Neural crest cell (in vitro differentiated cells): Measurements from ENCODE around the gene CD83. TPM values are rescaled to one million over a fixed set of nuclear protein-coding genes. Genes with fewer than 3 reads are reported as not detected.

Experiments
- DNase-seq: peaks from one replicate; pipeline ENCODE4 v3.0.0; 2021; ENCODE audit warnings: low read depth, mixed read lengths, low spot score
- H3K27ac Mint-ChIP-seq: one replicate; pipeline ENCODE4 v1.8.0; 2021; ENCODE audit warnings: mild to moderate bottlenecking, mixed read lengths; ENCODE audit not compliant: unreplicated experiment
- H3K27me3 Mint-ChIP-seq: 2 replicates; pipeline ENCODE4 v1.8.0; 2021; ENCODE audit warnings: low read depth, mild to moderate bottlenecking, mixed read lengths
- H3K36me3 Mint-ChIP-seq: 2 replicates; pipeline ENCODE4 v1.8.0; 2021; ENCODE audit warnings: low read depth, mild to moderate bottlenecking, mixed read lengths
- H3K4me1 Mint-ChIP-seq: 2 replicates; pipeline ENCODE4 v1.8.0; 2021; ENCODE audit warnings: mixed read lengths
- H3K4me3 Mint-ChIP-seq: one replicate; pipeline ENCODE4 v1.8.0; 2021; ENCODE audit warnings: mild to moderate bottlenecking, mixed read lengths
- H3K9me3 Mint-ChIP-seq: 2 replicates; pipeline ENCODE4 v1.8.0; 2021; ENCODE audit warnings: mixed read lengths
- total RNA-seq: library from RNA; stranded (reverse); gene quantifications from 2 replicates; pipeline ENCODE4 v1.2.1, GENCODE V29; 2021
- TF ChIP-seq, protein P1 (sequence below): fragments of 200-600 bp; sonication (generic); conservative IDR thresholded peaks from 2 replicates; pipeline ENCODE4 v1.5.0; 2021; ENCODE audit warnings: antibody characterized with exemption, mild to moderate bottlenecking

CD83 gene
- total RNA-seq, 1 donor from 2014 or later: 7.9 TPM

- Mint-ChIP-seq H3K4me1 (peaks cover 14% of the 10 kb centered on the region), H3K9me3 (peaks cover 3% of the 10 kb centered on the region), H3K4me3 (peak overlapping the region; percentile 95), H3K27me3 (peaks cover 21% of the 10 kb centered on the region), H3K36me3 (peaks cover 3% of the 10 kb centered on the region), H3K27ac (no peak overlapping the region)
- TF ChIP-seq, protein P1, sequence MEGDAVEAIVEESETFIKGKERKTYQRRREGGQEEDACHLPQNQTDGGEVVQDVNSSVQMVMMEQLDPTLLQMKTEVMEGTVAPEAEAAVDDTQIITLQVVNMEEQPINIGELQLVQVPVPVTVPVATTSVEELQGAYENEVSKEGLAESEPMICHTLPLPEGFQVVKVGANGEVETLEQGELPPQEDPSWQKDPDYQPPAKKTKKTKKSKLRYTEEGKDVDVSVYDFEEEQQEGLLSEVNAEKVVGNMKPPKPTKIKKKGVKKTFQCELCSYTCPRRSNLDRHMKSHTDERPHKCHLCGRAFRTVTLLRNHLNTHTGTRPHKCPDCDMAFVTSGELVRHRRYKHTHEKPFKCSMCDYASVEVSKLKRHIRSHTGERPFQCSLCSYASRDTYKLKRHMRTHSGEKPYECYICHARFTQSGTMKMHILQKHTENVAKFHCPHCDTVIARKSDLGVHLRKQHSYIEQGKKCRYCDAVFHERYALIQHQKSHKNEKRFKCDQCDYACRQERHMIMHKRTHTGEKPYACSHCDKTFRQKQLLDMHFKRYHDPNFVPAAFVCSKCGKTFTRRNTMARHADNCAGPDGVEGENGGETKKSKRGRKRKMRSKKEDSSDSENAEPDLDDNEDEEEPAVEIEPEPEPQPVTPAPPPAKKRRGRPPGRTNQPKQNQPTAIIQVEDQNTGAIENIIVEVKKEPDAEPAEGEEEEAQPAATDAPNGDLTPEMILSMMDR: no peak
- DNase-seq: no peak
Observed at GRCh38 chr6:14118446-14118845, 874 bp downstream of the CD83 start.

DNA sequence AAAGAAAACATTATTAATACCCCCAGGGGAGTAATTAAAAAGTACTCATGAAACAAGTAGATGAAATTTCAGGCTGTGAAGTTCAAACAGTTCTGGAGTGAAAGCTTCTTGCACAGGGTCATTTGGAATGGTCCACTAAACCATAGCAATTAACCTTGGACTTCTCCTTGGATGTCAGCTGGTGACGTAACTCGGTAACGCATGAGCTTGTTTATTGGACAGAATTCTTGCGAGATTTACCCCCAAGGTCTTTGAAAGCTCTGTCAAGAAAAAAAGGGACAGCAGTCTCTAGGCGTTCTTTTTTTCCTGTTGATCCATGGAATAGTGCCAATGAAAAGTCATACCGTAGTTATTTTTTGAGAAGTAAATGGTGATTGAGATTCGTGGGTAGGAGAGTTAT, 2.2 kb downstream of the CD83 start:
- H3K4me3 Mint-ChIP-seq: no peak overlapping the region
- no peak overlapping the region for H3K27ac Mint-ChIP-seq
- peaks cover 3% of the 10 kb centered on the region for H3K36me3 Mint-ChIP-seq
- TF ChIP-seq, protein P1: no peak
- no peak for DNase-seq
- H3K27me3 Mint-ChIP-seq: peaks cover 19% of the 10 kb centered on the region
- peaks cover 14% of the 10 kb centered on the region for H3K4me1 Mint-ChIP-seq
- peaks cover 3% of the 10 kb centered on the region for H3K9me3 Mint-ChIP-seq

DNA sequence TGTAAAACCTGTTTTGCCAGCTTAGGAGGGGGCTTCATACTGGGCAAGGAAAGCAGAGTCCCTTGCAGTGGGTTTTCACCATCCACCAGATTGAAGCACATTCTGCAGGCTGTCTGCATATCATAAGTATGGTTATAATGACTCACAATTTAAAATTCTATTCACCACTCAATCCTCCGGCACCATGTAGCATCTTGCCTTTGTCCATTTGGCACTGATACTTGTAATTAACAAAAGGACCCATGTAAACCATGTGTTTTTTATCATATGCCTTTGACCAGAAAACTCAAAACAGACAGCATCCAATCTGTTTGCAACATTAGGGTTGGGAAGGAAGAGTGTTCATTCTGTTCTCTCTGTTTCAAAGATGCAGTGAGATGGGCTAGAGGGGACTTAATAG, 3.0 kb downstream of the CD83 start:
- DNase-seq: no peak
- TF ChIP-seq, protein P1: no peak
- no peak overlapping the region for H3K27ac Mint-ChIP-seq
- no peak overlapping the region for H3K4me3 Mint-ChIP-seq
- H3K4me1 Mint-ChIP-seq: peaks cover 14% of the 10 kb centered on the region
- H3K9me3 Mint-ChIP-seq: peaks cover 3% of the 10 kb centered on the region
- H3K36me3 Mint-ChIP-seq: peaks cover 3% of the 10 kb centered on the region
- H3K27me3 Mint-ChIP-seq: peaks cover 18% of the 10 kb centered on the region

- TF ChIP-seq, protein P1: no peak
- H3K36me3 Mint-ChIP-seq: peaks cover 3% of the 10 kb centered on the region
- no peak overlapping the region for H3K27ac Mint-ChIP-seq
Observed at GRCh38 chr6:14121936-14122344, 4.4 kb downstream of the CD83 start.

GRCh38 chr6:14123386-14124111, 6.0 kb downstream of the CD83 start:
- peaks cover 3% of the 10 kb centered on the region for H3K9me3 Mint-ChIP-seq
- no peak overlapping the region for H3K4me3 Mint-ChIP-seq
- no peak overlapping the region for H3K27ac Mint-ChIP-seq
- DNase-seq: no peak
- H3K27me3 Mint-ChIP-seq: peaks cover under 1% of the 10 kb centered on the region
- TF ChIP-seq, protein P1: no peak
- peaks cover 3% of the 10 kb centered on the region for H3K36me3 Mint-ChIP-seq
- H3K4me1 Mint-ChIP-seq: peaks cover 8% of the 10 kb centered on the region

More at GRCh38 chr6:14121936-14122344, 4.4 kb downstream of the CD83 start:
- Mint-ChIP-seq H3K27me3 (peaks cover 9% of the 10 kb centered on the region), H3K4me3 (no peak overlapping the region), H3K9me3 (peaks cover 3% of the 10 kb centered on the region), H3K4me1 (peaks cover 10% of the 10 kb centered on the region)
- no peak for DNase-seq
